Hematopoietic multipotent progenitor cell treated with erythropoietin and hydrocortisone succinate and interleukin-3 and kit ligand, for 8 days (in vitro differentiated cells): ENCODE measurements around the gene DNAH17.

Experiments
- DNase-seq: peaks from one replicate; pipeline ENCODE4 v3.0.0-alpha.2; 2015

DNAH17 gene

DNA sequence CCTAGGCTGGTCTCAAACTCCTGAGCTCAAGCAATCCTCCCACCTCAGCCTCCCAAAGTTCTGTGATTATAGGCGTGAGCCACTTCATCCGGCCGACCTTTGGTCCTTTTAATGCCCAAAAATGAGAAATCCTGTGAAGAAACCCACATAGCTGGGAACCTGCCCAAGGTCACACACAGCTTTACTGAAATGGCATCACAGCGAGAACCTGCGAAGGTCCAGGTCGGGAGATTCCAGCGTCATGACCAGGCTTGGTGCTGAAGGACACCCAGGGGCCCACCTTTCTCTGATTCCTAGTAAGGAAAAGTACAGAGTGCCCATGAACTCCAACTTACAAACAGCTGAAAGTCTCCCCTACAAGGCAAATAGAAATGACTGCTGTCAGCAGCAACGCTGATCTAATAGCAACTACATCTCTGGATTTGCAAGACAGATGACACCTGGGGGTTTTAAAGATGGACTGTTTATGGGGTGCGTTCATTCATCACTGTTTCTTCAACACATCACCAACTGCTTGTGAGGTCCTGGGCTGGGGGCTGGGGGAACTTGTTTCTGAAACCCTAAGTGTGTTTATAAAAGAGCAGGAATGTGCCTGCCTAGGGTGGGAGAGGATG is 24.5 kb upstream of the DNAH17 start:
- DNase-seq = no peak

DNA sequence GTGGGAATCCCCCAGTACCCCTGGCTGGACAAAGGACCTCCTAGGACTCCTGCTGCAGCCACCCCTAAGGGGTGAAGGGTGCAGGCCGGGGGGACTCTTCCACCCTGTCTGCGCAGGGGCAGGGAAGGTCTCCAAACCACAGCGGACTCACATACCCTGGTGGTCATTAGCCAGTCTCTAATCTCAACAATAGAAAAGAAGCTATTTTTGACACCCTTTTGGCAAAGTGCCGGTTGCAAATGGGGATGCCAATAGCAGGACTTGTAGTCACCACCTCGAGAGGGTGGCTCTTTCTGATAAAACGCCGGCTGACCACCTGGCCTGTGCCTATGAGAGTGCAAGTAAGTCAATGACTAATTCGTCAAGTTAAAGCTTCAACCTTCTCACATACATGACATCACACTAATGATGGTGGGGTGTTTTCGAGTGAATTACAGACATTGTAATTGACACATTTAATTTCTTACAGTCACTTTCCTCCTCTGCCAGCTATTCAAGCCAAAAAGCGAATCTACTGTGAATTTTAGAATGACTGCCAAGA is 23.1 kb upstream of the DNAH17 start:
- DNase-seq = no peak

DNA sequence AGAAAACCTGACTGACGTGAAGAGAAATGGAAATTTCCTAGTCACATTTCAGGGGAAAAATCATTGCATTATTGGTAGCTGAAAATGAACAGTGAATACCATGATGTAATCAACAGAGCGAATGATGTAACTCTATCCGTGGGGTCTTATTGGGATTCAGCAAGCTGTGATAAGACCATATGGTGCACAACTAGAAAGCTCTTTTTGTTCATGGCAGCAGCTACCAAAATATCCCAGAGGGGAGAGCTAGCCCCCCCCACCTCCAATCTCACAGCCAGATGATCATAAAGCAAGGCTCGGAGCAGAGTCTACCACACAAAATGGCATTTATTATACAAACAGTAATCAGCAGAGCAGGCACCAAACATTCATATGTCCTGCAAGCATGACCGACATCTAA is 22.2 kb upstream of the DNAH17 start:
- DNase-seq = no peak

DNA sequence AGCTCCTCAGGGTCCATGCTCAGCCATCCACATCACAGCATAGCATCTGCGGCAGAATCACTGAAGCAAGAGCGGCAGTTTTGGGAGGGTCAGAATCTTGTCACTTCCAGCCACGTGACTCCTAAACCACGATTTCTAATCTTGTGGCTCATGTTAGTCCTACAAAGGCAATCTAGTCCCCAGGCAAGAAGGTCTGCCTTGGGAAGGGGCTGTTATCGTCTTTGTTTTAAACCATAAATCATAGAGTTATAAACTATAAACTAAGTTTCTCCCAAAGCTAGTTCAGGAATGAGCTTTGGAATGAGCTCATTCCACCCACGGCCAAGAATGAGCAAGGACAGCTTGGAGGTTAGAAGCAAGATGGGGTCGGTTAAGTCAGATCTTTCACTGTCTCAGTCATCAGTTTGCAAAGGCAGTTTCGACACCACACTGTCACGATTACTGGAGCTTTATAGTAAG is 20.8 kb upstream of the DNAH17 start:
- DNase-seq = no peak

GRCh38 chr17:78596871-78597764 is 19.9 kb upstream of the DNAH17 start:
- DNase-seq = no peak

DNA sequence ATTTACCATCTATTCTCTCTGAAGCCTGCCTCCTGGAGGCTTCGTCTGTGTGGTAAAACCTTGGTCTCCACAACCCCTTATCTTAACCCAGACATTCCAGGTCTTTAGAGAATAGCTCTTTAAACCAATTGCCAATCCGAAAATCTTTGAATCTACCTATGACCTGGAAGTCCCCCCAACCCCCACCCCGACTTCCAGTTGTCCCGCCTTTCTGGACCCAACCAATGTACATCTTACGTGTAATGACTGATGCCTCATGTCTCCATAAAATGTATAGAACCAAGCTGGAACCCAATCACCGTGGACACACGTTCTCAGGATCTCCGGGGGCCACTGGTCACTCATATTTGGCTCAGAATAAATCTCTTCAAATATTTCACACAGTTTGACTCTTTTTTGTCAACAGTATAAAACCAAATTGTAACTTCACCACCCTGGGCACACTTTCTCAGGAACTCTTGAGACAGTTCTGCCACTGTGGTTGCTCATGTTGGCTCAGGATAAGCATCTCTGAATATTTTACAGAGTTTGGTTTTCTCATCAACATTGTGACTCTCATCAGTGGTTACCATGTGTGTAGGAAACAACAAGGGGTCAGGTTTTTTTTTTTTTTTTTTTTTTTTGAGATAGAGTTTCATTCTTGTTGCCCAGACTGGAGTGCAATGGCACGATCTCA is 18.1 kb upstream of the DNAH17 start:
- DNase-seq = no peak

DNA sequence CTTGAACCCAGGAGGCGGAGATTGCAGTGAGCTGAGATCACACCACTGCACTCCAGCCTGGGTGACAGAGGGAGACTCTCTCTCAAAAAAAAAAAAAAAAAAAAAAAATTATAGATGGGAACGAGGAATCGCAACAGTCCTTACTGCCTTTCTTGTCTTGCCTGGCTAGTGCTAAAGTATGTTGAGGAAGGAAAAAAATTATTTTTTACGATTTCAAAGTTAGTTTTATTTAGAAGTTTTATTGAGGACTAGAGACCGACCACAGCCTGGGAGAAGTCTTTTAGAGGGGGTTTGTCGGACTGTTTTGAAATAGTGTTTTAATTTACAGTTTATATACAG is 15.8 kb upstream of the DNAH17 start:
- DNase-seq = no peak

GRCh38 chr17:78591263-78591671 is 14.1 kb upstream of the DNAH17 start:
- DNase-seq = no peak

GRCh38 chr17:78589885-78590284 is 12.7 kb upstream of the DNAH17 start:
- no peak for DNase-seq

- no peak for DNase-seq
Measured at GRCh38 chr17:78589031-78589675, 12.0 kb upstream of the DNAH17 start.

DNA sequence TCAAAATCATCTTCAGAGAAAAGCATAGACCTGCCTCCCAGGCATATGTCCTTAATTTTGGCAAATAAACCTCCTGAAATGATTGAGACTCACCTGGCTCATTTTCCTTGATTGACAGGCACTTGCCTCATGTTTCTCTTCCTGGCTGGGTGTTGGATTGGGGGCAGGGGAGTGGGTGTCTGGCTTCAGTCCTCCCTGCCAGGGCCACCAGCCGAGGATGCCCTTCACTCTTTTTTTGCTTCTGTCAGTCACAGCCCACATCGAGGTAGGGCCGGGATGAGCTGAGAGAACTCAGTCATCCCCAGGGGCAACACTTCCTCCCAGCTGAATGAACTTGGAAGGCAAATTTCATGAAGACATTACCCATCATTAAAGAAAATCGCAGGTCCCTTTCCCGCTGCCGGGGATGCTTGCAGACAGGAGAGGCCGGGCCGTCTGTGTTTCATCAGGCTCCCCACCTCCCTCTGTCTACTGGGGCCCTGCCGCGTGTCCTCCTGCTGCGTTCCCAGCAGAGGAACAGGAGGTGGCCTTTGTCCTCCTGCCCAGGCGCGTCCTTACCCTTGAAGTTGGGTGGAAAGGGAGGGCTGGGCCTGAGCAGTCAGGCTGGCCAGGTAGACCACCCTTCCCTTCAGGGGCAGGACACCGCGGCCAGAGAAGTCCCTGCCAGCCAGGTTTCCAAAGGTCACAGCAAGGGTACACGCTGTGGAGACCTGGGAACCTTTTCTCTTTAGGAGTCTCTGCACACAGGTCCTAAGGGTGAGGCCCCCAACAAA is 11.2 kb upstream of the DNAH17 start:
- no peak for DNase-seq

DNA sequence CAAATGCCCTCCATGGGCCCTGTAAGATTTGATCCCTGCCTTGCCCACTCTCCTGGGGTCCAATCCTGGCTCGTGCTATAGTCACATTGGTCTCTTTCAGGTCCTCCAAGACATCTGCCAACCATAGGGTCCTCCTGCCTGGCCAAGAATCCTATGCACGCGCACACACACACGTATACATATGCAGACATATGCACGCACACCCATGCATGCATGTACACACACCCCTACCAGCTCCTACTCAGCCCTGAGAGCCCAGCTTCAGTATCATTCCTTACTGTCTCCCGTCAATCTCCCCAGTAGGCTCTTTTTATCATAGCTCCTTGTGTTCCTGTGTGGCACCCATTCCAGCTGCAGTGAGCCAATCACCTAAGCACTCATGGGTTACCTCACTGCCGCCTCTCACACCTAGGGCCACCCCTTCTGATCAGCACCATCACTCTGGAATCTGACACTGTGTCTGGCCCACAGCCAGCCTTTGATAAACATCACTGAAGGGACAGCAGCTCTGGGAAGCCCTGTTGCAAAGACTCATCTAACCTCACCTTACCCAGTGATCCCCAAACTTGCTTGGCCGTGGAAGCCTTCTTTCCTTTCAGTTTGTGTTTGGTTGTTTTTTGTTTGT is 7.9 kb upstream of the DNAH17 start:
- DNase-seq = no peak

DNA sequence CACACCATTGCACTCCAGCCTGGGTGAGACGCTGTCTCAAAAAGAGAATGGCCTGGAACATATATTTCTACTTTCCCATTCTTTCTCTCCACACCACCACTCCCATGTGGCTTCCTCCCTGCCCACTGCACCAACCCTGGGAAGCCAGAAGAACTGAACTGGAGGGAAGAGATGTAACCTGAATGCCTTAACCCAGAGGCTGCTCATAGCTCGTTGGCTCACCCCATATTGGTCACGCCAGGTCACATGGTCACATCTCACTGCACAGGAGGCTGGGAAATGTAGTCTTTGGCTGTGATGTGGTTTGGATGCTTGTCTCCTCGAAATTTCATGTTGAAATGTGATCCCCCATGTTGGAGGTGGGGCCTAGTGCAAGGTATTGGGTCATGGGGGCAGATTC is 5.9 kb upstream of the DNAH17 start:
- DNase-seq = peak; percentile 17

GRCh38 chr17:78581304-78581703 is 4.1 kb upstream of the DNAH17 start:
- DNase-seq = no peak

DNA sequence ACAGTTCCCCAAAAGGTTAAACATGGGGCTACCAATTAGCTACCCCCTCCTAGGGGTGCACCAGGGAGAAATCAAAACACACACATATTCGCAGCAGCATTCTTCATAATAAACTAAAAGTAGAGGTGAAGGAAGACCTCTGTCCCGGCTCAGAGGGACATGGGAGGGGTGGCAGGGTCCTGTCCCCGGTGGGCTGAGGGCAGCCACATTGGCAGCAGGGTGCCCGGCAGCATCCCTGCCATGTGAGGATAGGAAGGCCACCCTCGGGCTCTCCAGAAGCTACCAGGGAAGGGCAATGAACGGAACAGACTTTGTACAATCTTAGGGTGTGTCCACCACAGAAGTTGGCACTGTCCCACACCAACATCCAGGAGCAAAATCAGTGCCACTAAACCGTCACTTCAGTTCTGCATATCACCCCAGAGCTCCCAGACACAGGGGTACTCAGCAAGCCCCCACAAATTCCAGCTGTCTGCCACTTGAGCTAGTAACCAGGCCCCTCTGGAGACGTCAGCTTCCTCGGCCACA is 3.1 kb upstream of the DNAH17 start:
- no peak for DNase-seq

GRCh38 chr17:78576389-78577112 is 645 bp downstream of the DNAH17 start:
- no peak for DNase-seq

- DNase-seq = no peak
Measured at GRCh38 chr17:78575899-78576298, 1.3 kb downstream of the DNAH17 start.

GRCh38 chr17:78575340-78575739 is 1.9 kb downstream of the DNAH17 start:
- DNase-seq = no peak

- no peak for DNase-seq
Measured at GRCh38 chr17:78573955-78574354, 3.2 kb downstream of the DNAH17 start.

- no peak for DNase-seq
Measured at GRCh38 chr17:78572239-78573205, 4.7 kb downstream of the DNAH17 start.
